Measurements from ENCODE around the gene RAB40C. TPM values are rescaled to one million over a fixed set of nuclear protein-coding genes. Genes with fewer than 3 reads are reported as not detected.
A peak's percentile ranks its signal among the peaks of the same experiment; 100 is the strongest.

Gene RAB40C

GRCh38 chr16:676565-676902, 86.7 kb downstream of the RAB40C start:
- H3K9ac ChIP-seq (ENCODE audit: low read length) = no peak overlapping the region
- WGBS (ENCODE audit: extremely low coverage, insufficient coverage, low lambda C conversion rate) = no CpG with 5 or more reads among the region's 21 CpGs
- DNase-seq = no peak
- peaks cover 2% of the 10 kb centered on the region for H3K79me1 ChIP-seq (ENCODE audit: low read length)
- no peak overlapping the region for H4K8ac ChIP-seq (ENCODE audit: low read depth, low read length)
- no peak overlapping the region for H3K4ac ChIP-seq (ENCODE audit: low read depth, low read length)
- peaks cover 5% of the 10 kb centered on the region for H3K4me1 ChIP-seq (ENCODE audit: control insufficient read depth, low read depth, low read length)
- no peak overlapping the region for H2BK120ac ChIP-seq (ENCODE audit: low read depth, low read length)
- H3K27ac ChIP-seq (ENCODE audit: low read depth, low read length) = no peak overlapping the region
- H3K4me2 ChIP-seq (ENCODE audit: low read length) = no peak overlapping the region
- H2BK15ac ChIP-seq (replicated peaks; ENCODE audit: low read depth) = no peak overlapping the region
- H3K79me2 ChIP-seq (ENCODE audit: control insufficient read depth, insufficient read depth, low read length) = peaks cover 9% of the 10 kb centered on the region
- no peak overlapping the region for H2AK5ac ChIP-seq (ENCODE audit: low read length)
- no peak overlapping the region for H3K23ac ChIP-seq (ENCODE audit: low read length)
- no peak overlapping the region for H2BK5ac ChIP-seq (ENCODE audit: low read length)
- no peak overlapping the region for H4K5ac ChIP-seq (ENCODE audit: low read length)
- no peaks in the 10 kb centered on the region for H3K27me3 ChIP-seq (ENCODE audit: insufficient read depth, low read length, poor library complexity)
- no peak overlapping the region for H3K56ac ChIP-seq (ENCODE audit: low read length)
- H3K4me3 ChIP-seq (ENCODE audit: low read length) = no peak overlapping the region
- peaks cover 10% of the 10 kb centered on the region for H3K36me3 ChIP-seq (ENCODE audit: control insufficient read depth, insufficient read depth, low read length)
- H3K18ac ChIP-seq (ENCODE audit: low read length) = no peak overlapping the region

- Histone ChIP-seq H3K18ac (ENCODE audit: low read length) (no peak overlapping the region), H3K27me3 (ENCODE audit: insufficient read depth, low read length, poor library complexity) (no peaks in the 10 kb centered on the region), H3K4ac (ENCODE audit: low read depth, low read length) (no peak overlapping the region), H2BK5ac (ENCODE audit: low read length) (no peak overlapping the region), H4K5ac (ENCODE audit: low read length) (no peak overlapping the region), H2AK5ac (ENCODE audit: low read length) (no peak overlapping the region), H3K56ac (ENCODE audit: low read length) (no peak overlapping the region), H2BK15ac (replicated peaks; ENCODE audit: low read depth) (no peak overlapping the region), H3K9ac (ENCODE audit: low read length) (no peak overlapping the region), H4K8ac (ENCODE audit: low read depth, low read length) (no peak overlapping the region), H3K4me2 (ENCODE audit: low read length) (no peak overlapping the region), H3K23ac (ENCODE audit: low read length) (no peak overlapping the region), H3K79me1 (ENCODE audit: low read length) (peaks cover 6% of the 10 kb centered on the region), H3K4me1 (ENCODE audit: control insufficient read depth, low read depth, low read length) (peaks cover 5% of the 10 kb centered on the region), H3K79me2 (ENCODE audit: control insufficient read depth, insufficient read depth, low read length) (peaks cover 13% of the 10 kb centered on the region), H2BK120ac (ENCODE audit: low read depth, low read length) (no peak overlapping the region), H3K4me3 (ENCODE audit: low read length) (no peak overlapping the region), H3K36me3 (ENCODE audit: control insufficient read depth, insufficient read depth, low read length) (peaks cover 12% of the 10 kb centered on the region), H3K27ac (ENCODE audit: low read depth, low read length) (no peak overlapping the region)
- WGBS (ENCODE audit: extremely low coverage, insufficient coverage, low lambda C conversion rate) = no CpG with 5 or more reads among the region's 23 CpGs
- no peak for DNase-seq
Observed at GRCh38 chr16:676913-677312, 87.0 kb downstream of the RAB40C start.

- peaks cover 5% of the 10 kb centered on the region for H3K4me1 ChIP-seq (ENCODE audit: control insufficient read depth, low read depth, low read length)
- DNase-seq = no peak
- peaks cover 13% of the 10 kb centered on the region for H3K36me3 ChIP-seq (ENCODE audit: control insufficient read depth, insufficient read depth, low read length)
Observed at GRCh38 chr16:677316-678190, 87.7 kb downstream of the RAB40C start.

GRCh38 chr16:678209-678857, 88.5 kb downstream of the RAB40C start:
- Histone ChIP-seq H3K27ac (ENCODE audit: low read depth, low read length) (no peak overlapping the region), H3K4me1 (ENCODE audit: control insufficient read depth, low read depth, low read length) (peaks cover 5% of the 10 kb centered on the region), H3K4me3 (ENCODE audit: low read length) (no peak overlapping the region), H3K36me3 (ENCODE audit: control insufficient read depth, insufficient read depth, low read length) (peaks cover 13% of the 10 kb centered on the region), H3K79me2 (ENCODE audit: control insufficient read depth, insufficient read depth, low read length) (peaks cover 18% of the 10 kb centered on the region), H3K18ac (ENCODE audit: low read length) (no peak overlapping the region), H2BK5ac (ENCODE audit: low read length) (no peak overlapping the region), H4K5ac (ENCODE audit: low read length) (no peak overlapping the region), H3K4ac (ENCODE audit: low read depth, low read length) (no peak overlapping the region), H3K4me2 (ENCODE audit: low read length) (no peak overlapping the region), H3K9ac (ENCODE audit: low read length) (no peak overlapping the region), H3K79me1 (ENCODE audit: low read length) (peaks cover 15% of the 10 kb centered on the region), H3K27me3 (ENCODE audit: insufficient read depth, low read length, poor library complexity) (no peaks in the 10 kb centered on the region), H2BK120ac (ENCODE audit: low read depth, low read length) (no peak overlapping the region), H3K23ac (ENCODE audit: low read length) (no peak overlapping the region), H2AK5ac (ENCODE audit: low read length) (no peak overlapping the region), H3K56ac (ENCODE audit: low read length) (peak overlapping the region; percentile 25), H2BK15ac (replicated peaks; ENCODE audit: low read depth) (no peak overlapping the region), H4K8ac (ENCODE audit: low read depth, low read length) (no peak overlapping the region)
- DNase-seq = no peak
- no CpG with 5 or more reads among the region's 21 CpGs for WGBS (ENCODE audit: extremely low coverage, insufficient coverage, low lambda C conversion rate)

More at GRCh38 chr16:677316-678190, 87.7 kb downstream of the RAB40C start:
- Histone ChIP-seq H3K79me2 (ENCODE audit: control insufficient read depth, insufficient read depth, low read length) (peaks cover 15% of the 10 kb centered on the region), H2BK5ac (ENCODE audit: low read length) (no peak overlapping the region), H2AK5ac (ENCODE audit: low read length) (no peak overlapping the region), H2BK15ac (replicated peaks; ENCODE audit: low read depth) (no peak overlapping the region), H3K9ac (ENCODE audit: low read length) (no peak overlapping the region), H3K56ac (ENCODE audit: low read length) (no peak overlapping the region), H2BK120ac (ENCODE audit: low read depth, low read length) (no peak overlapping the region), H4K8ac (ENCODE audit: low read depth, low read length) (no peak overlapping the region), H3K27me3 (ENCODE audit: insufficient read depth, low read length, poor library complexity) (no peaks in the 10 kb centered on the region), H3K4me3 (ENCODE audit: low read length) (no peak overlapping the region), H3K4me2 (ENCODE audit: low read length) (no peak overlapping the region), H3K79me1 (ENCODE audit: low read length) (peaks cover 11% of the 10 kb centered on the region), H3K18ac (ENCODE audit: low read length) (no peak overlapping the region), H4K5ac (ENCODE audit: low read length) (no peak overlapping the region), H3K27ac (ENCODE audit: low read depth, low read length) (no peak overlapping the region), H3K4ac (ENCODE audit: low read depth, low read length) (no peak overlapping the region), H3K23ac (ENCODE audit: low read length) (no peak overlapping the region)
- WGBS (ENCODE audit: extremely low coverage, insufficient coverage, low lambda C conversion rate) = no CpG with 5 or more reads among the region's 57 CpGs

Small RNA genes lying within 50 kb of the gene (small RNA-seq; reads per million reads assigned to genes)
- gene MIR3176 (ENCODE audit: insufficient read depth) = 86.1 reads per million, percentile 96 among the genes with 10 or more reads in this experiment
- gene Z98883.1 (ENCODE audit: insufficient read depth) = not detected

Data from mesendoderm (in vitro differentiated cells).